GM04503 (cell line): ENCODE measurements around the gene CSK.

Experiments used
- DNase-seq: peaks from one replicate; pipeline ENCODE4 v3.0.0-alpha.2; 2012; ENCODE audit warnings: low read depth

CSK gene

DNA sequence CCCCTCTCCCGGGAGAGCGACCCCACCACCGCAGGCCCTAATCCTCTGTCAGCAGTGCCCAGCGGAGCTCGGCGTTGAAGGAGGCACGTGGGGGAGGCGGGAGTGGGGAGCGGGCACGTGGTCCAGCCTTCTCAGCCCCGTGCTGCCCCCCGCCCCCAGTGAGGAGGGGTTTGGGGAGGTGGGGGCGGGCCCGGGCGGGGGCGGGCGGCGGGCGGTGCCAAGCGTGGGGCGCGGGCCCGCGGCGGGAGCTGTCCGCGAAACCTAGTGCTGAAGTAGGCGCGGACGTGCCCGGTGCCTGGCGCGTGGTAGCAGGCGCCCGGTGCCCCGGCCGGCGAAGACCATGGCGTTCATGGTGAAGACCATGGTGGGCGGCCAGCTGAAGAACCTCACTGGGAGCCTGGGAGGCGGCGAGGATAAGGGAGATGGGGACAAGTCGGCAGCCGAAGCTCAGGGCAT lies 44.5 kb downstream of the CSK start, which contains the start of gene CPLX3:
TSS of gene CPLX3 (plus strand) at position 264 of the 456 bp plus-strand sequence. CDS start at position 341, 77 bp downstream.
- no peak for DNase-seq

DNA sequence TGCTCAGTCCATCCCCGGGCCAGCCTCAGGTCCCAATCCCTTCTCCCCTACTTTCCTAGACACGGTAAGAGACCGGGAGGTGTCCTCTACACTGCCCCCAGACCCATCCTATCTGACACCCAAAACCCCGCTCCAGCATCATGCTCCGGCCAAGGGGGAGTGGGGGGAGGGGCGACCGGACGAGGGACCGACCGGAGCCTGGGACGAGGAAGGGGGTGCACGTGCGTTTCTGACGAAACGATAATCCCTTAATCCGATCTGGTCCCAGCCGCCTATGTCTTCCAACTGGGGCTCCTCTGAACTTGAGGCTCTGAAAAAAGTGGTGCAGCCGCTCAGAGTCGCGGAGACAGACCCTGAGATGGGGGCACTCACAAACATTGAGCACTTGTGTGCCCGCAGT lies 45.0 kb downstream of the CSK start:
- no peak for DNase-seq

DNA sequence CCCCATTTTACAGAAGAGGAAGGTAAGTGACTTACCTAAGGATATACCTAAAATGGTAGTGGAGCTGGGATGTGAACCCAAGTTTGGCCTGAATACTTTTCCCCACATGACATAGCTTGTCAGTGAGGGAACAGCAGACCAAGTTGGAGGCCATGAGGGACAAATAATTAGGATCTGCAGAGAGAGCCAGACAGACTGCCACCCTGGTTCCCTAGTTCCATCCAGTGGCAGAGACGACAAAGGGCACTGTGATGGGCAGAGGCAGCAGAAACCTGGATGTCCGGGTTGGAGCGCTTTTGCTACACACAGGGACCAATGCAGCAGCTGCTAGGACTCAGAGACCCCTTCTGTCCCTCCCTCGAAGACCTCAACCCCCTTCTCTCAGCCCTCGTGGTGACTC lies 45.7 kb downstream of the CSK start:
- DNase-seq = no peak

DNA sequence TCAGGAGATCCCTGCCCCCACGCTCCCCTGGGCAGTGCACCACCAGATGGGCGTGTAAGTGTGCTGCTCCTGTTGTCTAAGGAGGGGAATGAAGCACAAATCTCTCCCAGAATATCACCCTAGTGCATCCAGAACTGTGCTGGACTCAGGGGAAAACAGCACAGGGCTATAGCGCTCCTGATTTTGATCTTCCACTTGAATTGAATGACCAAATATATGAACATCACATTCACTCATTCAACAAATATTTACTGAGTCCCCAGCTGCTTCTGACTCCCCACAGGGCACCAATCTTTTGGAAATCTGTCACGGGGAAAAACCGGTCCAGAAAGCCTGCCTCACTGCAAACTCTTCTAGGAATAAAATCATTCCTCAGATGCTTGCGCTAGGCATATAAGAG lies 47.0 kb downstream of the CSK start:
- DNase-seq = no peak

DNA sequence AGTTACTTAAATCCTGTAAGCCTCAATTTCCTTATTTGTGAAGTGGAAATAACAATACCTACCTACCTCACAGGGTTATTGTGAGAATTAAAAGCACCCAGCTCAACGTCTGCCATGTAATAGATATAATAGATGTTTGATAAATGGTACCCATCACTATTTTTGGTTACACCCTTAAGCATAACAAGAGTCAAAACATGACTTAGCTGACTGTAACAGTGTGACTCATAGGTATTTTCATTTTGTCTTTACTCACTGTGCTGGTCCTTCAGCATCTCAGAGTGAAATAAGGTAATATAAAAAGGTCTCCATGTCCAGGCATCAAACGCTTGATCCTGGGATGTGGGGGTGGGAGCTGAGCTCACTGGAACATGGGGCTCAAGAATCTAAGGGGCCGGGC lies 47.6 kb downstream of the CSK start:
- no peak for DNase-seq

DNA sequence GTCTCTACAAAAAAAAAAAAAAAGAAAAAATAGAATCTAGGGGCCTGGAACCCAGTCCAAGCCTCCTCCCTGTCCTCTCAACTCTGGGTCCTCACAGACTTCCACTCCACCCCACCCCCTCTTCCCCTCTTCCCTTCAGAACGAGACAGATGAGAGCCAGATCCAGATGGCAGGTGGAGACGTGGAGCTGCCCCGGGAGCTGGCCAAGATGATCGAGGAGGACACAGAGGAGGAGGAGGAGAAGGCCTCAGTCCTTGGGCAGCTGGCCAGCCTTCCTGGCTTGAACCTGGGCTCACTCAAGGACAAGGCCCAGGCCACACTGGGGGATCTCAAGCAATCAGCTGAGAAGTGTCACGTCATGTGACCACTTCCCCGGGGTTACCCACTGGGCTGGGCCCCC lies 48.1 kb downstream of the CSK start:
- DNase-seq = no peak

DNA sequence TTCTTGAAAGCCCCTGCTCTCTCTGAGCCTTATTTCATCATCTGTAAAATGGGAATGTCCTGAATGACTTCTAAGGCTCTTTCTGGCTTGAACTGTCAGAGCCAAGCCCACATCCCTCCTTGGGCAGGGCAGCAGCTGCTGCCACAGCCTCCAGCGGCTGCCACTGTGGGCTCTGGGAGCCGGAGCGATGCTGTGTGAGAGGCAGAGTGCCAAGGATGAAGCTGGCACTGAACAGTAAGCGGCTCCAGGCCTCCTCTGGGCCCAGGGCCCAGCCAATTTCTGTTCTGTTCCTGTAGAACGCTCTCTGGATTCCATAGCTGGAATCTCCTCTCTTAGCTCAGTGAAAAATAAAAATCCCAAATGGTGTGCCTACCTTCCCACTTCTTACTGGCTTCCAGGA lies 49.0 kb downstream of the CSK start:
- no peak for DNase-seq

DNA sequence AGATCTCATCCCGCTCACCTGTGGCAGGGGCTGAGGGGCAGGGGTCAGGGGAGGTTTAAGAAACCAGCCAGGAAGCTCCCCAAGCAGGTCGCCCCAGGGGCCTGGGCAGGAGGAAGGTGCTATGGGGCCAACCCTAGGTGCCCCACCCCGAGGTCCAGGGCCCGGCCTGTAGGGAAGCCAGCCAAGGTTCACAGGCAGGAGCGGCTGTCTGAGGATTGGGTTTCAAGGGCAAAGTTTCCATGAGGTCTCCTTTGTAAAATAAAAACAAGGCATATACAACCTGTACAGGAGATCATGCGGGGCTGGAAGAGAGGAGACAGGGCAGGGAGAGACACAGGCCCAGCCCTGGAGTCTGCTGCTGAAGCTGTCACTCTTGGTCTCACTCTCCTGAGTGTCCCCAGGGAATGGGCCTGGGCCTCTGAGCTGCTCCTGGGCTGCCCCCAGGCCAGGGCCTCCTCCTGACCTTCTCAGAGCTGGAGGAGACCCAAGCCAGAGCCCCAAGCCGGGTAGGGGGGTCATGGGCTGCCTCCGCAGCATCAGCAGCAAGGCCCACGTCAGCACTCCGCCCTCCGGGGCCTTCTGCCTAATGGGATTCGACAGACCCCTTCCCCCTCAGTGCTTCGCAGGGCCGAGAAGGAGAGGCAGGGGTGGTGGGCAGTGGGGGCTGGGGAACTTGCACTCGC lies 50.1 kb downstream of the CSK start:
- DNase-seq = no peak

DNA sequence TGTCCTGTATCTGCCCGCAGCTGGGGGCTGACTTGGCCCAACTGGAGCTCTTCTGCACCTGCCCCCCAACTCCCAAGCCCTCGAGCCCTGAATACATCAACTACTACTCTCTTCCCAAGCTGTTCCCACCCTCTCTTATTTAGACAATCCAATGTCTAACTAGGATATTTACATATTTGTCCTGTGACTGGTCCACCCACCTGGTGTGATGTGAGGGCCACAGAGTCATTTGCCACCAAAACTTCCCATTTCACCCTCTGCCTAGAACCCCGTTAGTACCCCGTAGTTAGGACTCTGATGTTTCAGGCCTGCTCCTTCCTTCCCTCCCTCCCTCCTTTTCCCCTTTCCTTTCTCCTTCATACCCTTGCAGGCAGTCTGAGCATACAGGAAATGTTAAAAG lies 50.9 kb downstream of the CSK start:
- DNase-seq = no peak

DNA sequence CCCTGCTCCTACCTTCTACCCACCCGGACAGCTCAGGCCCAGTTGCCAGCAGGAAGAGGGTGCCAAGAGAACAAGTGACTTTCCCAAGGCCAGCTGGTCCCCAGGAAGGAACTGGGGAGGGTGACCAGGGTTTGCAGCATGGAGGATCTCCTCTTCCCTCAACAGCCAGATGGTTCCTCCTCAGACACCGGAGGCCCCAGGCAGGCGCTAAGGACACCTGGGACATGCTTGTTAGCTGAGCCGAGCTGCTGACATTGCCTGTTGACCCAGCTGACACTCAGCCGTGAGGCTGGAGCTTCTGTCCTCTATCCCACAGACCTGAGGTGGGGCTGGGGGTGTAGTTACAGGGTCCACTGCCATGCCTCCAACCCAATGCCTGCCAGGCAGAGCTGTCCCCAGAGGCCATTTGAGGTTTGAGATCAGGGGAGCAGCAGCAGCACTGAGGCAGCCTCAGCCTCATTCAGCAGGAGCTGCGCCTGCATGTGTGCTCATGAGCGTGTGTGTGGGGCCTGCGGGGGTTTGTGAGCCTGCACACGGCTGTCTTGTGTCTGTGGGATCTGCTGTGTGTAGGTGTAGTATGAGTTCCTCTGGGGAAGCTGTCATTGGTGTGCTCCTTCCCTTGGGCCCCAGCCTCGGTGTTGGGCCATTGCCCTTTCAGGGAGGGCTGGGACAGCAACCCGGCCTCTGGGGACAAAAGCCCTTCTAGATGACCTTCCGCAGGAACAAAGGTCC lies 51.7 kb downstream of the CSK start:
- no peak for DNase-seq

DNA sequence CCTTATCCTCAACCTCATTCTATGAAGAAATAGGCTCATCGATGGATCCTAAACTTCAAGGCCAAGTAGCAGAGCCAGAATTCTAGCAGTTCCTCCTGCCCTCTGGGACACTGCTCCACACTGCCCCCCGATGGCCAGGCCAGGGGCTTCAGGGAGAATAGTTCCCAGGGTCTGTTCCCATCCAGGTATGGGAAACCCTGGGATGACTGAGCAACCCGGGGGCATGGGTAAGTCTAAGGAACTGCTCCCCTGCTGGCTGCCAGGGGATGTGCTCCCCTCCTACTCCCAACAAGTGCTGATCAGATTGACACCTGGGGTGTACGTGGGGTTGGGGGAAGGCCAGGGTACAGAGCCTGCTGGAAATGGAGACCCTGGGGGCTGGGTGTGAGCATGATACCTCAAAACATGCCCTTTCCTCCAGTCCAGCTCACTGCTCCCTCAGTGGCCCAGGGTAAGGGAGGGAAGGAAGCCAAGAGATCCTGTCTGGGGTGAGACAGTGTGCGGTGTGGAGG lies 53.5 kb downstream of the CSK start:
- no peak for DNase-seq

DNA sequence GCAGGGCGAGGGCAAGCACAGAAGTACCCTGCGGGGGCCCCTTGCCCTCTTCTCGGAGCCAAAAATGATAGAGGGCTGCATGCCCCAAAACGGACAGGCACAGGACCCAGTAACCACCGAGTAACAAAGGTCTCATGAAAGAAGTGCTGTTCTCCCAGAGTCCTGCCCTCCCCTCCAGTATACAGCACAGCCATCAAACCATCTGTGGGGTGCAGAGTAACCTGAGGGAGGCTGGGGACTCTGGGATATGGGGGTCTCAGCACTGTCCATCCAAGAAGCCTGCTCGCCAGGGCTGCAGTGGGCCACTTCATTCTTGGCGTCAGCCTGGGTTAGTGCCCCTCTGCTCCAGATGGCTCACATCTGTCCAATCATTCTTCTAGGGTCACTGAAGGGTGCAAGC lies 55.0 kb downstream of the CSK start:
- no peak for DNase-seq

DNA sequence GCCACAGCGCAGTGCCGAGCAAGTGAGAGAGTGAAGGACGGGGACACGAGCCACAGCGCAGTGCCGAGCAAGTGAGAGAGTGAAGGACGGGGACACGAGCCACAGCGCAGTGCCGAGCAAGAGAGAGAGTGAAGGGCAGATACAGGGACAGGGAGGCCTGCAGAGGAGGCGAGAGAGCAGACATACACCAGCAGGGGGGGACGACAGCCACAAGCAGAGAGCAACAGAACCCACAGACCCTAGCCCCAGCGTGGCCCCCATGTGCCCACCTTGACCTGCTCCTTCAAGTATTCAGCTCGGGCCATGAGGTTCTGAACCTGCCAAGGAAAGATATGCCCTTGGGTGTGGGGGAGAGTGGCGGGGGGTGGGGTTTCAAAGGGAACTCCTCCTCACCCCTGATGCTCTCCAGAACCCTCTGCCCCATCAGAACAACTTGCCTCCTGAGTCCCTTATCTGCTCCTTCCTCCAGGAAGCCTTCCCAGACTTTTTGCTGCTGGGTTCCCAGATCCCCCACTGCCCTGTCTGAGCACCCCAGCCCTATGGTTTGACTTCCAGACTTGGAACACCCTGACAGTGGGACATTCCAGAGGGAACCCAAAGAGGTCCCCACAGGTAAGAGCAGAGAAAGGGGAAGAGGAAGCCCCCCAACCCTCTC lies 55.7 kb downstream of the CSK start:
- DNase-seq = no peak

DNA sequence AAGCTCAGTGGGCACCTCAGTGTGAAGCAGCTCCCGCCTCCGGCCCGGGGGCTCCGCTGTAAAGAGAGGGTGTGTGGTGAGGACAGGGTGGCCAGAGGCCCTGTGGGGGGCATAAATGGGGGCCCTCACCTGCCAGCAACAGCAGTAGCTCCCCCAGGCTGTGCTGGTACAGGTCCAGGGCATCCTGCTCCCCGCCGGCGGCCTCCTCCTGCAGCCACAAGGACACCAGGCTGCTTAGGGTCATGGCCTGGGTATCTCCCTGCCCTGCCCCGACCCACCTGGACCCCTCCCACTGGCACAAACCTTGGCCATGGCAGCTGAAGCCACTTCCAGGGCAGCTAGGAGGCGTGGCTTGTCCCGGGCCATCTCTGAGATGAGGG lies 56.2 kb downstream of the CSK start:
- no peak for DNase-seq

DNA sequence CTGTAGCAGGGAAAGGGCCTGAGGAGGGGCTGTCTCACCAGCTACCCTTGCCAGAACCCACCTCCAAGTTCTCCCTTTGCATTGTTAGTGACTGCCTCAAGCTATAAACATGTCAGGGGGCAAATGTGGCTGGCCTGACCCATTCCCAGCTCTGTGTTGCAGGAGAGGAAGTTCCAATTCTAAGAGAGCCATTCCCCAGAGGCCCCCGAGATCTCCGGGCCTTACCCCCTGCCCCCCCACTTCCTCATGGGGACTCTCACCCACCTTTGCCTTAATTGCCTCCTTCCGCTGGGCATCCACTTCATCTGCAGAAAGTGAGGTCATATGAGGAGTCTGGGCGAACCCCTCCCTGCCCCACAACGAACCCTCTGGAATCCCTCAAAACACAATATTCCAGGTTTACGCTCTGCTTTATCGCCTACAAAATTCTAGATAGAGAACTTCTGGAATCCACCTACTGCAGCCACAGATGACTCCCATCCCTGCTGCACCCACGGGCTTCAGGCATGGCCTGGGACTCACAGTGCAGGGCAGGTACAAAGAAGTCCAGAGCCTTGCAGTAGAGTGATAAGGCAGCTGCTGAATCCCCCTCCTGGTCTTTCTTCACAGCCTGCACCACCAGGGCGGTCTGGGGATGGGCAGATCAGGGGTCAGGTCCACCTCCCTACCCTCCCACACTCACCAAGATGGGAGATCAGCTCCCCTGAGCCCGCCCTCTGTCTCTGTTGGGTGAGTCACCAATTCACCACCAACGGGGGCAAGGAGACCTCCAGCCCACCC lies 57.1 kb downstream of the CSK start:
- no peak for DNase-seq

DNA sequence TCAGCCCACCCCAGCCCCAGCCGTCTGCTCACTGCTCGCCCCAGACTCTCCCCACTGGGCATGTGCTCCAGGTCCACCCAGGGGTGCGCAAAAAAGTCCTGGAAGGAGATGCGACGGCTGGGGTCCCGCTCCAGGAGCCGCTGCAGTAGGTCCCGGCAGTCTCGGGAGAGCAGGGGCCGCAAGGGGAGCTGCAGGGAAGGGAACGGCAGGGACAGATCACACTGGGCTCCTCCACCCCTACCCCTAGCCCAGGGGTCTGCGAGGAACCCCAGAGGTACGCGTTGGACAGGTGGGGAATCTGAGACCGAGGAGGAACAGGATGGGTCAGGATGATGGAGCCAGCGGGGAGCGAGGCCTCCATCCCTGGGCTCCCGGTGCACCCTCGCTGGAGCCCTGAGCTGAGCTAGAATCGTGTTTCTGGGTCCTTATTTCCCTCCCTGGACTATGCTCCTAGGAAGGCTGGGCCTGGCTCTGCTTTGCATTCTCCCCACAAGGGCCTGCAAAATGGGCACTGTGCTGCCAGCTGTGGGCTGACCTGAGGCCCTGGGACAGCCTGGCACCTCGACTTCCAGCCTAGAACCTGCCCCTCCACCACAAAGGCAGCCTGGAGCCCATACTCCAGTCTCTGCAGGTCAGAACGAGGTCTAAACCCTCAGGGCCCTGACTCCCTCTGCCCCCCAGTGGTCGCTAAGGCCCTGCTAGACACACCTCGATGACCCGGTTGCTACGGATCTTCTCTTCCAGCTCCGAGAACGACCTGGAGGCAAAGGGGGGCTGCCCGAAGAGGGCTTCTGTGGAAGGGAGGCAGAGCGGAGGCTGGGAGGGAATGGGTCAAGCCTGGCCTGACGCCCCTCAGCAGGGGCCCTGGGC lies 57.9 kb downstream of the CSK start:
- no peak for DNase-seq

DNA sequence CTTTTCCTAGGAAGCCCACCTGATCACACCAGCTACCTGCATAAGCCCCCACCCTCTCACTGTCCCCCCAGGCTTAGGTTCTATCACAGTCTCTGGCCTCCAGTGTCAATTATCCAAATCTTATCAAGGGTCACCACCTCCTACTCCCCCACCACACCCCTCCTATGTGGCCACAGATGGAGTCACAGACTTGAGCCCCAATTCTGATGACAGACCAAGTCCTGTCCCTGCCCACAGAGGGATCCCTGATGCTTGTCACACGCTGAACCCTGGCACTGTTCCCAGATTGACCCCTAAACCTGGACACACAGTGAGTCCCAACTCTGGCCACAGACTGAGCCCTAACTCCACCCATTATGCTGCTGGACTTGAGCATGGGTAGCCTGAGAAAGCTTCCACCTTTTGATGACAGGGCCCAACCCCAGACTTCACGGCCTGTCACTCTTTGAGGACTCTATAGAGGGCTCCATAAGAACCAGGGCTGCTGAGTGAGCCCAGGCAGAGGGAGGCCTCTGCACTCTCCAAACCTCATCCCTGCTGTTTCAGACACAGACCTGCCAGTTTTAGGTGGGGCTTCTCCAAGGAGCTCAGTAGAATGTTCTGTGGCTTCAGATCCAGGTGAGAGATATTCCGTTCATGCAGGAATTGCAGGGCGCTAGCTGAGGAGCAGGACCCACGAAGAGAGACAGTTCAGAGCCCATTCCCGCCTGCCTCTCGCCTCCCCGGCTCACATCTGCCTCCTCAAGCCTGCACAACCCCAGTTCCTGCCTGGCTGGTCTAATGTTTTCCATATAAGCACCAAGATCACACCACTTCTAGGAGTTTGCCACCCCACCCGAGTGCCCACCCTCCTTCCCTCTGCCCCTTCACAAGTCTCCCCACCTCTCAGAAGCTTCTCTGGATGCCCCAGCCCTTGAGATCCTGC lies 59.2 kb downstream of the CSK start:
- no peak for DNase-seq

DNA sequence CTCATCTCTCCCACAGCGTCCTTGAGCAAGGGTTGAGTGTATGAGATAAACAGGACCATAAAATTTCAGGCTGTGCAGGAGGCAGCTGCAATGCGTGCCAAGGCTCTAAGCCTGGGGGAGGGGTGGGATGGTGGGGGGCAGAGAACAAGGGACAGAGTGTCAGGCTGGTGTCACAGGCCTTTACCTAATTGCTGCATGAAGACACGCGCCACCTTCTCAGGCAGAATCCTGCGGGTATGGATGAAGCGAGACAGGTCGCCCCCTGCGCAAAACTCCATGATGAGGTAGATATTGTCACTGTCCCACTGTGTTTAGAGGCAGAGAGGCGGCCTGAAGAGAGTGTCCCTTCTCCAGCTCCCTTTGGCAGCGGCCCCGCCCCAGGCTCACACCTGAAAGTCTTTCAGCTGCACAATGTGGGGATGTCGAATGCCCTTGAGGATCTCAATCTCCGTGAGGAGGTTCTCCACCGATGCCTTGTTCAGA lies 60.1 kb downstream of the CSK start:
- DNase-seq = no peak

DNA sequence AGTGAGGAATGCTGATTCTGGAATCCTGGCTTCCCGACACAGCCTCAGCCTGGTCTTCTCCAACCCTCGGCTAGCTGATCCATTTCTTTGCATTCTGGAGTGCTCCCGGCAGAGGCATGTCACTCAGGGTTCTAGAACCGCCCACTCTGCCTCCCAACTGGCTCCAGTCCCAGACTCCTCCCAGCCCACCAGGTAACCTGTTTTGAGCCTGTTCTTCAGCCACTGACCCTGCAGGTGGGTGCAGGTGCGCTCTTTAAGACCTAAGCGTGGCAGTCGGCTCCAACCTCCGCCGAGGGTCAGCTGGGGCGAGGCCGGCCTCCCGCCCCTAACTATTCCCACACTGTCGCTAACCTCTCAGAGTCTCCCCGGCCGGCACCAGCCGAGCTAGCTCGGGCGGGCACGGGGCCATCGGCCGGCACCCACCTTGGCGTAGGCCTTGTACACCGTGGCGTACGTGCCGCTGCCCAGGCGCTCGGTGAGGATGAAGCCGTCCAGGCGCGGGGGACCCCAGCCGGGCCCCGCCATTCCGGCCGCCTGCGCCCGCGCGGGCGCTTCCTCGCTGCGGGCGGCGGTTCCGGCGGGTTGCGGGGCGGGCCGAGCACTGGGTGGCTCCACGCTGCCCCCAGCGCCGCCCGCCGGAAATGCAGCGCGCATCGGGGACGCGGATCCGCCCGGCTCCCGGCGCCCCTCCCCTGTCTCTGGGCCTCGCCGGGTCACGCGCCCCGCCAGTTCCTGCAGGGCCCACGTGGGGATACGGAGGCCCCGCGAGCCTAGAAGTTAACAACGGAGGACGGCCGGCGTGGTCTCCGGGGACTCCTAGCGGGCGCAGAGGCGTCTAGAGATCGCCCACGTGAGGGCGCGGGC lies 60.9 kb downstream of the CSK start, which contains the start of gene ULK3:
TSS of gene ULK3 (minus strand) at position 576 of the 864 bp plus-strand sequence. CDS start at position 525, 51 bp downstream.
- no peak for DNase-seq
